Activated gamma-delta T cell treated with Interleukin-2 at 50 U/mL for 16 hours (primary cell): ENCODE results near the gene TTLL13.

Experiments used
- DNase-seq: peaks from one replicate; pipeline ENCODE4 v3.0.0-alpha.2; 2020

Gene TTLL13

DNA sequence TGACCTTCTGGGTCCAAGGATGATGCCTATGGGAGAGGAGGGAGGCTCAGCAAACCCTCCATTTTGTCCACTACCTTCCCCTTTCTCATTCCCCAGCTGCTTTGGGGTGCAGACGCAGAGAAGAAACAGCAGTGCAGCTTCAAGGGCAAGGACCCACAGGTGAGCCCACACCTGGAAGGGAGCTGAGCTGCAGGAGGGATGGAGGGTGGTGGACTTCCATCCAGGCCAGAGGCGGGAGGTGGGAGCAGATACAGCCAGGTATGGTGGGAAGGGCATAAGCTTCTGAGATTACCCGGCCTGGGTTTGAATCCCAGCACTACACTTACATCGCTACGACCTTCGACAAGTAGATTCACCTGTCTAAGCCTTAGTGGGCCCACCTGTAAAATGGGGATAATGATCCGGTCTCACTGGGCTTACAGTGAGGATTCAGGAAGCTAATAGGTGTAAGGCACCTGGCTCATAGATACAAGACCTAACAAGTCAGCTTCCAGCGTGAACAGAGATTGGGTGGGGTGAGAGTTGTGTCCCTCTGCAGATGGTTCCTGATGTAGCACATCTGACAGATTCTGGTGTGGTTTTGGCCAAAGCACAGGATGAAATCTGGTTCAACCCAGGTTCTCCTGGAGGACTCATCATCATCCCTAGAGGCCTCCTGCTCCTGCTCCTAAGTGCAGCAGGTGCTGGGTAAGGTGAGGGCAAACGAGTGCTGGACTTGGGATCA is 31.5 kb upstream of the TTLL13 start:
- no peak for DNase-seq

DNA sequence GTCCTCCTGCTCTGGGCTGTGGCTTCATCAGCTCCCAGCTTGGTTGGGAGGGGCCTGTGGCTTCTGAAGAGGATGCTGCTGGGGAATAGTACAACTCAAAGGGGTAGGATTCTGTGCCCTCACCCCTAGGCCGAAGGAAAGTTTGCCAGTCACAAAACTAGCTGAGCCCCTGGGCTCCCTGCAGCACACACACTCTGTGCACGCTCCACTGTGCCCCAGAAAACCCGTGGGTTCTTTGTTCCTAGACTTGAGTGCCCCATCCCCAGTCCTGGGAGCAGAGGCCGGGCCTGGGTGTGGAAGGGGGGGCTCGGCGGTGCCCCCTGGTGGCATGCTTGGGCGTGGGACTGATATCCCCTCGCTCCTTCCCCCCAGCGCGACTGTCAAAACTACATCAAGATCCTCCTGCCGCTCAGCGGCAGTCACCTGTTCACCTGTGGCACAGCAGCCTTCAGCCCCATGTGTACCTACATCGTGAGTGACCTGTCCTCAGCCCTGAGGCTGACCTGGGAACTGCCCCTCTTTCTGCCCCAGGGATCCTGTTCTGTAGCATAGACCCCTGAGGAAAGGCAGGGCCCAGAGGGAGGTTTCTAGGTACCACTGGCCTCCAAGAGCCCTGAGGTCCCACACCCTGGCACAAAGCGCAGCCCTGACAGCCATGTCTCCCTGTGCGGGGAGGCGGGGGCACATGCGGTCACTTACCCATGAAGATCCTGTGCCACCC is 29.8 kb upstream of the TTLL13 start:
- peak; percentile 51 for DNase-seq

DNA sequence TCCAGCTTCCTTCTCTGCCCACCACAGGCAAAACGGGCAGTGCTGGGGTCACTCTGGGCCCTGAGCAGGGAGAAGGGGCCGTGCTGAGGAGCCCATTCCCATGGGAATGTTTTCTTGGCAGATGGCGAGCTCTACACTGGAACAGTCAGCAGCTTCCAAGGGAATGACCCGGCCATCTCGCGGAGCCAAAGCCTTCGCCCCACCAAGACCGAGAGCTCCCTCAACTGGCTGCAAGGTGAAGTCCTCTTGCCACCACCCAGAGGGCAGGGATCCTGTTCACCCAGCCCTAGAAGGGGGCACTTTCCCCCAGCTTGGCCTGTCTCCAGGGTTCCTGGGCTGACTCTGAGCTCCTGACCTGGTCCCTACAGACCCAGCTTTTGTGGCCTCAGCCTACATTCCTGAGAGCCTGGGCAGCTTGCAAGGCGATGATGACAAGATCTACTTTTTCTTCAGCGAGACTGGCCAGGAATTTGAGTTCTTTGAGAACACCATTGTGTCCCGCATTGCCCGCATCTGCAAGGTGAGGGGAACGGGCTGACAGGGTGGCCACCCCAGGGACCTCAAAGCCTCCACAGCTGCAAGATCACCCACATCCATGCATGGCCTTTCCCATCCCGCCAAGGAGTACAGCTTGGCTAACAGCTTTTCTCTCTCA is 28.0 kb upstream of the TTLL13 start:
- no peak for DNase-seq

DNA sequence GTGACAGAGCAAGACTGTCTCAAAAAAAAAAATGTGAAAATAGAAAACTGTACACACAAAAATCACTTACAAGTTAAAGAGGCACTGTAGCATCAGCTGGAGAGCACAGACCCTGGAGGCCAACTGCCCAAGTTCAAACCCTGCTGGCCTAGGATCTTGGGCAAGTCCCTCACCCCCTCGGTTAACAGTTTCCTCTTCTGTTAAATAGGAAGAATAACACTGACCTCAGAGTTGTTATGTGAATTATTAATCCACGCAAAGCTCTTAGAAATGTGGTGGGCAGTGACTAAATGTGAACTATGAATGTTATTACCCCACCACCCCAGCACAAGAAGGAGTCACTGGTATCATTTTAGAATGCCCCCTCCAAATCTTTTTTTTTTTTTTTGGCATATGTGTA is 26.8 kb upstream of the TTLL13 start:
- no peak for DNase-seq

DNA sequence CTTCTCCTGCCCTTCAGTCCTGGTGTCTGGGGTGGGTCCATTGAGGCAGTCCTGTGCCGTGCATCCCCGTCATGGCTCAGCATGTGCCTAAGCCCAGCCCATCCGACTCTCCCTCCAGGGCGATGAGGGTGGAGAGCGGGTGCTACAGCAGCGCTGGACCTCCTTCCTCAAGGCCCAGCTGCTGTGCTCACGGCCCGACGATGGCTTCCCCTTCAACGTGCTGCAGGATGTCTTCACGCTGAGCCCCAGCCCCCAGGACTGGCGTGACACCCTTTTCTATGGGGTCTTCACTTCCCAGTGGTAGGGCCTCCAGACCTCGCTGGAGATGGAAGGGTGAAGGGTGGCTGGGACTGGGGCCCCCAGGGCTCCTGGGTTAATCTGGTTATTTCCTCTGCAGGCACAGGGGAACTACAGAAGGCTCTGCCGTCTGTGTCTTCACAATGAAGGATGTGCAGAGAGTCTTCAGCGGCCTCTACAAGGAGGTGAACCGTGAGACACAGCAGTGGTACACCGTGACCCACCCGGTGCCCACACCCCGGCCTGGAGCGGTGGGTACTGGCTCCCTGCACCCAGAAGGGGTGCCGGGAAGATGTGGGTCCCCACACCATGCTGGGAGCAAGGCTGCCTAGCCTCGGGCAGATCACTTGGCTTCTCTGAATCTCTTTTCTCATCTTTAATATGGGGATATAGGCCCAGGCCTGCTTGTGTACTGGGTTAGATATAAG is 25.8 kb upstream of the TTLL13 start:
- no peak for DNase-seq

DNA sequence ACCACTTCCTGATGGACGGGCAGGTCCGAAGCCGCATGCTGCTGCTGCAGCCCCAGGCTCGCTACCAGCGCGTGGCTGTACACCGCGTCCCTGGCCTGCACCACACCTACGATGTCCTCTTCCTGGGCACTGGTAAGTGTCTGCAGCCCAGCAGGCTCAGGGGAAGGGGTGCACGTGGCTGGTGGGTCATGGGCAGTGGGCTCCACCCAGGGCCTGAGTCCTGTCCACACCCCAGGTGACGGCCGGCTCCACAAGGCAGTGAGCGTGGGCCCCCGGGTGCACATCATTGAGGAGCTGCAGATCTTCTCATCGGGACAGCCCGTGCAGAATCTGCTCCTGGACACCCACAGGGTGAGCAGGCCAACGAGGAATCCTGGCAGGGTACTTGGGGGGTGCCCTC is 24.3 kb upstream of the TTLL13 start:
- no peak for DNase-seq

DNA sequence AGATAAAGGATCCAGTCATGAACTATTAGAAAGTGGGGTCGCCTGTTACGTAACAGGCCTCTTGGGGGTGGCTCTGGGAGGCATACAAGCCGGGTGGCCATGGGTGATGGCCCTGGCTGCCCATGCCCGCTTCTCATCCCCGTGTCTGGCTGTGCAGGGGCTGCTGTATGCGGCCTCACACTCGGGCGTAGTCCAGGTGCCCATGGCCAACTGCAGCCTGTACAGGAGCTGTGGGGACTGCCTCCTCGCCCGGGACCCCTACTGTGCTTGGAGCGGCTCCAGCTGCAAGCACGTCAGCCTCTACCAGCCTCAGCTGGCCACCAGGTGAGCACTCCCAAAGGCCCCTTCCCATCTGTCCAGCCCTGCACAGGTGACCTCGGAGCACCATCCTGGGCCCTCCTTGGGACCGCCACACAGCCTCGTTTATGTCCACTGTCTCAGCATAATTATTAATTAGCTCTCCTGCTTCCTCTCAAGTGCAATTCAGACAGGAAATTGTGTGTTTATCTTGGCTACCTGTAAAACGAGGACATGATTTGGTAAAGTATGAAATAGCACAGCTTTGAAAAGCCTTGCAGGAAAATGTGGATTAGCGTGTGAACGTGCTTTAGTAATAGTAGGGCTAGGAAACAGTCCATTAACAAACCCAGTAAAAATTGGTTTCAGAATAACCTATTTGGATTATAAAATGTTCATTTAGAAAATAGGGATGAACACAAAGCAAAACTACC is 23.7 kb upstream of the TTLL13 start:
- DNase-seq: no peak

DNA sequence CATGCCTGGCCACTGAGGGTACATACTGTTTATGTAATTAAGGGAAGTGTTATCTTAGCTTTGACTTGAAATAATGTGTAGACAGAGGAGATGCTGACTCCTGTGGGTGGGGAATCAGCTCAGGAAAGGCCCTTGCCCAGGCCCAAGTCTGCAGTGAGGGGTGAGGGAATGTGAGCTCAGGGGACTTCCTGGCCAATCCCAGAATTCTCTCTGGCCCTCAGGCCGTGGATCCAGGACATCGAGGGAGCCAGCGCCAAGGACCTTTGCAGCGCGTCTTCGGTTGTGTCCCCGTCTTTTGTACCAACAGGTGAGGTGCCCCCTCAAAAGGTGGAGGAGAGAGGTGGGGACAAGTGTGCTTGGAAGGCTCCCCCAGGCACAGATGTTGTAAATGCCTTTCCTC is 22.0 kb upstream of the TTLL13 start:
- DNase-seq: no peak

DNA sequence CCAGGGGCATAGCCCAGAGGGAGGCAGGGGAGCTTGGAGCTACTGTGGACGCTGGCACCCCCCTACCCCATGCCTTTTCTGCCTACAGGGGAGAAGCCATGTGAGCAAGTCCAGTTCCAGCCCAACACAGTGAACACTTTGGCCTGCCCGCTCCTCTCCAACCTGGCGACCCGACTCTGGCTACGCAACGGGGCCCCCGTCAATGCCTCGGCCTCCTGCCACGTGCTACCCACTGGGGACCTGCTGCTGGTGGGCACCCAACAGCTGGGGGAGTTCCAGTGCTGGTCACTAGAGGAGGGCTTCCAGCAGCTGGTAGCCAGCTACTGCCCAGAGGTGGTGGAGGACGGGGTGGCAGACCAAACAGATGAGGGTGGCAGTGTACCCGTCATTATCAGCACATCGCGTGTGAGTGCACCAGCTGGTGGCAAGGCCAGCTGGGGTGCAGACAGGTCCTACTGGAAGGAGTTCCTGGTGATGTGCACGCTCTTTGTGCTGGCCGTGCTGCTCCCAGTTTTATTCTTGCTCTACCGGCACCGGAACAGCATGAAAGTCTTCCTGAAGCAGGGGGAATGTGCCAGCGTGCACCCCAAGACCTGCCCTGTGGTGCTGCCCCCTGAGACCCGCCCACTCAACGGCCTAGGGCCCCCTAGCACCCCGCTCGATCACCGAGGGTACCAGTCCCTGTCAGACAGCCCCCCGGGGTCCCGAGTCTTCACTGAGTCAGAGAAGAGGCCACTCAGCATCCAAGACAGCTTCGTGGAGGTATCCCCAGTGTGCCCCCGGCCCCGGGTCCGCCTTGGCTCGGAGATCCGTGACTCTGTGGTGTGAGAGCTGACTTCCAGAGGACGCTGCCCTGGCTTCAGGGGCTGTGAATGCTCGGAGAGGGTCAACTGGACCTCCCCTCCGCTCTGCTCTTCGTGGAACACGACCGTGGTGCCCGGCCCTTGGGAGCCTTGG is 21.3 kb upstream of the TTLL13 start:
- DNase-seq: no peak

DNA sequence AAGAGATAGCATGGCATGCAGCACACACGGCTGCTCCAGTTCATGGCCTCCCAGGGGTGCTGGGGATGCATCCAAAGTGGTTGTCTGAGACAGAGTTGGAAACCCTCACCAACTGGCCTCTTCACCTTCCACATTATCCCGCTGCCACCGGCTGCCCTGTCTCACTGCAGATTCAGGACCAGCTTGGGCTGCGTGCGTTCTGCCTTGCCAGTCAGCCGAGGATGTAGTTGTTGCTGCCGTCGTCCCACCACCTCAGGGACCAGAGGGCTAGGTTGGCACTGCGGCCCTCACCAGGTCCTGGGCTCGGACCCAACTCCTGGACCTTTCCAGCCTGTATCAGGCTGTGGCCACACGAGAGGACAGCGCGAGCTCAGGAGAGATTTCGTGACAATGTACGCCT is 20.4 kb upstream of the TTLL13 start:
- no peak for DNase-seq

DNA sequence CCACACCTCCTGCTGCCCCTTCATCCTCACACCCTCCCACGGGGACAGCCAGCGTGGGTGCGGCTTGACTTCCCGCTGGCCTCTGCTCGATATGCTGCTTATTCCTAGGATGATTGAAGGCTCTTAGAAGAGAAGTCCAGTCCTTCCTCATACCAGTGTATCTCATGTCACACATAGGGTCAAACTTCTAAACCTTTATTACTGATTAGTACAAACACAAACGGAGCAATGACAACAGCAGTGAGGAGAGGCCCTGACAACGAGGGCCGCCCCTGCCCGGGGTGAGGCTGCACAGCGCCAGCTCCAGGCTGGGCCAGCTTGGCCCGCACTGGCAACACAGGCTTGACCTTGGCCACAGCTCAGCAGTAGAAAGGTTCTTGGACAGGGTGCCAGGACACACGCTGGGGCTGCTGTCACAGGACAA is 19.3 kb upstream of the TTLL13 start:
- DNase-seq: no peak

DNA sequence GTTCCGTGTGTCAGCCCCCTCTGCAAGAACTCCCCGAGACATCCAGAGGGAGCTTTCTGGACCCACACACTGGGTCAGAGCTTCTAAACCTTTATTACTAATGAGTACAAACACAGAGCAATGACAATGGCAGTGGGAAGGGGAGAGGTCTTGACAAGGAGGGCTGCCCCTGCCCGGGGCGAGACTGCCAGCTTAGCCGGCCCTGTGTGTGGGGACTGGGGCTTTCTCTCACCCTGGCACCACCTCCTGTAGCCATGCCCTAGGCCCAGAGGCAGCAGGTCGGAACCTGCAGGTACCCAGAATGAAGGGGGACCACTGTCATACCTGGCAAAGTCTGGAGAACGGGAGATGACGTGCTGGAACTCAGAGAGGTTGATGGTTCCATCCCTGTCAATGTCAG is 18.7 kb upstream of the TTLL13 start:
- DNase-seq: no peak

DNA sequence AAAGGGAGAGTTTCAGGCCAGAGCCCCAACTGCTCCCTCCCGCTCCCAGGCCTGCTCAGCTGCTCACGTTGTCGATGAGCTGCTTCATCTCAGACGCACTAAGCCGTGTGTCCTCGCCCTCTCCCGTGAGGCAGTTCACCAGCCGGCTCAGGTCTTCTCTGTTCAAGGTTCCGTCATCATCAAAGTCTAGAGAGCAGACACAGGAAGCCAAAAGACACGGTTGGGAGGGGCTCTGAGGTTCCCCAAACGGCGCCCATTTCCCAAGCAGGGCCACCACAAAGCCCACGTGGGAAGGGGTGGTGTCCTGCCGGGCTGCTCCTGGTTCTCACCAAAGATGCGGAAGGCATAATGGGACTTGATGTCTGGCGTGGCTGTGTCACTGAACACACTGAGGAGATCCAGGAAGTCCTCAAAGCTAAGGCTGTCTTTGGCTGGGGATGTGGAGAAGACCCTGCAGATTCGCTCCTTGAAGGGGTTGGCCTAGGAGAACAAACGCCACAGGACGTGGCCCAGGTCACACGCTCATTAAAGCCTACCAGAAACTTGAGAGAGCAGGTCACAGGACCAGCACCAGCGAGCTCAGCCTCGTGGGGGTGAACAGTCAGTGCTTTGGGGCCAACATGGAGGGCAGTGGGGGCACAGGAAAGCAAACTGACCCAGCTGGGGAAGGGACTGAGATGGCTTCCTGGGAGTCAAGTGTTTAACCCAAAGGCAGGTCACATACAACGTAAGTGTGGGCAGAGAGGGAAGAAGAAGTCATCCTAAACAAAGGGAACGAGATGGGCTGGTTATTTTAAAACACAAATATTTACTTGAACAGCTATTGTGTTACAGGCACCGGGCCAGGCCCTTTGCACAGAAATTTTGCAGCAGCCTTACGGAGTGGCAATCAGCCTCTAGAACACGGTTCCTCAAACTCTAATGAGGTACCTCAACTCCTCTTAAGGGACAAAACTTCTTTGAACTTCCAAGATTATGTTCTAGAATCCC is 18.0 kb upstream of the TTLL13 start:
- DNase-seq: peak; percentile 76

DNA sequence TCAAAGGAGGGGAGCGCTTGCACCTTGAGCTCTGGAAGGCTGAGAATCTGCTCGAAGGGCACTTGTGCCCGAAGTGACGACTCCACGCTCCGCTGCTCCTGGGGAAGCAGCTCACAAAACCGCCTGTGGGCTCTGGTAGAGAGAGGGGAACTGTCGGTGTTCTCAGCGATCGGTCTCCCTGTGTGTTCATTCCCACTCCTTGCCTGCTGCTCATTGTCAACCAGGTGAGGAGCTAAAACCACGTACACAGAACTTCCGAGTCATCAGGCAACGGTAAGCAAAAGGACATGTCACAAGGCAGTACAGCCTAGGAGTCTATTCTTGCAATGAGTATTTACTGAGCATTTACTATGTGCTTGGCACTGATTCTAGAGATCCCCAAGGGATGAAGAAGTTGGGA is 17.2 kb upstream of the TTLL13 start:
- no peak for DNase-seq

DNA sequence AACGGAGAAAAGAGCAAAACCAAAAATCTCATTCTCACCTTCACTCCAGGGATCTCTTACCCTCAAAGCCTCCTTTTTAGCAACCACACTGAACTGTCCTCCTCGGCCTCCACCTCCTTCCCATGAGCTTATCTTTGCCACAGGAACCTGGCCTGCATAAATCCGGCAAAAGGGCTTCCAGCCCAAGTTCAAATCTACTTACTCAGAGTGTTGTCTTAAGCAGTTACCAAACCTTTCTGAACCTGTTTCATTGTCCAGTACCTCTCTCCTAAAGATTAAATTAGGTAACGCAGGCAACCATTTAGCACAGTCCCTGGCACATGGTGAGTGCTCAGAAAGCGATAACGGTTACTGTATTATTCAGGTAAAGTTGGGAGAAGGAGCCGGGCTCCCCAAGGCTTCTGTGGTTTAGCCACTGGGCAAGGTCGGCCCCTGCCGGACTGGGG is 16.4 kb upstream of the TTLL13 start:
- no peak for DNase-seq

DNA sequence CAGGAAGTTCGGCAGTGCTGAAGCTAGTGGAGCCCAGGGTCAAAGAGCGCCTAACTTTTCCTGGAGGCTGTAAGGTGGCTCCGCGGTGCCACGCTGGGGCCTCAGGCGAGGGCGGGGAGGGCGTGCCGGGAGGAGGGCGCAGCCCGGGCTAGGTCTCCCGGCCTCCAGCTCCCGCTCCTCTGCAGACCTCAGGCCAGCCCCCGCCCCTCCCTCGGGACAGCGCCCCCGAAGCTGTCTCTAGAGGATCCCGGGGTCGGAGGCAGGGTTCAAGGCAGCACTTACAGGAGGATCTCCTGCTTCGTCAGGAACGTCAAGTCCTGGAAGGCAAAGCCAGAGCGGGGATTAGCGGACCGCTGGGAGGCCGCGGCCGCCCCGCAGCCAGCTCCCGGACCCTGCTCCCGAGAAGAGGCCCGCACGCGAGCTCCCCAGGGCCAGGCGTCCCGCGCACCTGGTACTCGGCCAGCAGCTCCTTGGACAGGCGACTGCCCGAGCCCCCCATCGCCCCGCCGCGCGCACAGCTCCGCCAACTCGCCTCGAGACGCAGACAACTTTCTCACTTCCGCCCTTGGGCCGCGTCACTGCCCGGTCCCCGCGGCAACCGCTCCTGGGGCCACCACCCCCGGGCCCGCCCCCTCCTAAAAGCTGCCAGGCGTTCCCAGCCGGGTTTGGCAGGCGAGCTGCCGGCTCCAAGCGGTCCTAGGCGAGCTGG is 15.8 kb upstream of the TTLL13 start, which contains the start of gene CIB1:
CIB1 (minus strand) TSS at position 555 of the 709 bp plus-strand sequence; CDS start at position 499, 56 bp downstream.
- DNase-seq: peak; percentile 97

DNA sequence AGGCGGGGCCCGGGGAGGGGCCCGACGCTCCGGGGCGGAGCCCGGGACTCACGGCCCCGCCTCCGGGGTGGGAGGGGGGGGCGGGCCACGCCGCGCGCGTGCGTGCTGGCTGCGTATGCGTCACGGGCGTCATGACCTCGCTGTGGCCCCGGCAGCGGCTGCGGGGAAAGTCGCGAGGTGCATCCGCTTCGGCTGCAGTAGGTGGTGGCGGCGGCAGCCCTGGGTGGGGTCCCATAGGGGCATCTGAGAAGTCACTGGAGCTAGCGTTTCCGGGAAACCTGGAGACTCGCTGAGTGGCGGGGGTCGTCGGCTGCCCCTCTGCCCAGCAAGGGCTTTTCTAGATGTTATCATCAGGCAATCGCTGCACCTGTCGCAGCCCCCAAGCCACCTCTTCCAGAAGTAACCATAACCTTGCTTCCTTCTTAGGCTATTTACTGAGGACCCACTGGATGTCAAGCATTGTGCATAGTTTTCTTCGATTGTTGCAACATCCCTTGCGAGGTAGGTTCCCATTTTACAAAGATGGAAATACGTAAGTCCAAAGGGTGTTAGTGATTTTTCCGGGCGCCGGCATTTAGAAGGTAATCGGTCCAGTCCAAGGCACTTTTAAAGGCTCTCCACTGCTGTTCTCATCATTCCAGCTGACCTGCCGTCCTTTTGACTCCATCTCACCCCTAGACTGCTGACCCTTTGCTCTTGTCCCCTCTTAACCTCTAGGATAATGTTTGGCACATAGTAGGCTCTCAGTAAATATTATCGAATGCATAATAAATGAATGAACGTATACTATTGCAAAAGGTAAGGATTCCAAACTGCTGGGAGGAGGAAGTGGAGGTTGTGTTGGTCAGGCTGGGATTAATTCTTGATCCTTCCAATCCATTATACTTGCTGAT is 15.0 kb upstream of the TTLL13 start, which contains the start of gene GDPGP1:
GDPGP1 (plus strand) TSS at position 114 of the 893 bp plus-strand sequence. CDS start 6,700 bp downstream, outside the sequence.
- DNase-seq: no peak

DNA sequence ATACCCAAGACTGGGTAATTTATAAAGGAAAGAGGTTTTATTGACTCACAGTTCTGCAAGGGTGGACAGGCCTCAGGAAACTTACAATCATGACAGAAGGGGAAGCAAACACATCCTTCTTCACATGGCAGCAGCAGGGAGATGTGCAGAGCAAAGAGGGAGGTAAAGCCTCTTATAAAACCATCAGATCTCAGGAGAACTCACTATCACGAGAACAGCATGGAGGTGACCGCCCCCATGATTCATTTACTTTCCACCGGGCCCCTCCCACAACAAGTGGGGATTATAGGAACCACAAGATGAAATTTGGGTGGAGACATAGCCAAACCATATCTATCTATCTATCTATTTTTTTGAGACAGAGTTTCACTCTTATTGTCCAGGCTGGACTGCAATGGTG is 10.0 kb upstream of the TTLL13 start:
- no peak for DNase-seq
